ENCODE data around the gene APCDD1L.
A peak's percentile ranks its signal among the peaks of the same experiment; 100 is the strongest.

The APCDD1L gene

GRCh38 chr20:58538752-58539151 lies 23.6 kb upstream of the APCDD1L start:
- Histone ChIP-seq H4K20me1 (no peaks in the 10 kb centered on the region), H3K9ac (no peak overlapping the region), H3K36me3 (no peaks in the 10 kb centered on the region), H3K9me3 (replicated peaks in 1 of 11) (peaks cover 27 to 41% (median 33%) of the 10 kb centered on the region in 11 experiments), H3K27ac (no peak overlapping the region), H3K4me2 (no peak overlapping the region), H3K27me3 (no peaks in the 10 kb centered on the region), H3K4me3 (no peak overlapping the region), H3K4me1 (peaks cover 0 to 24% (median 11%) of the 10 kb centered on the region in 10 experiments; a peak in 14 of 20 replicates)
- TF ChIP-seq Cebpa-rat (IDR thresholded peaks at IDR 0.05), result no peak

GRCh38 chr20:58537831-58538230 lies 22.6 kb upstream of the APCDD1L start:
- Histone ChIP-seq H3K36me3 (no peaks in the 10 kb centered on the region), H3K4me2 (no peak overlapping the region), H3K9me3 (replicated peaks in 1 of 11) (peaks cover 34 to 50% (median 41%) of the 10 kb centered on the region in 11 experiments), H3K27ac (no peak overlapping the region), H3K27me3 (no peaks in the 10 kb centered on the region), H3K4me3 (no peak overlapping the region), H3K9ac (no peak overlapping the region), H4K20me1 (no peaks in the 10 kb centered on the region), H3K4me1 (peaks cover 0 to 18% (median 10%) of the 10 kb centered on the region in 10 experiments; a peak in 13 of 20 replicates)
- TF ChIP-seq Cebpa-rat (IDR thresholded peaks at IDR 0.05), result no peak

GRCh38 chr20:58536289-58536688 lies 21.1 kb upstream of the APCDD1L start:
- Histone ChIP-seq H3K4me1 (peaks cover 0 to 5% (median 0%) of the 10 kb centered on the region in 10 experiments; a peak in 5 of 20 replicates), H3K9me3 (replicated peaks in 1 of 11) (peaks cover 49 to 65% (median 57%) of the 10 kb centered on the region in 11 experiments), H3K4me3 (no peak overlapping the region), H3K36me3 (peaks cover 0 to 9% (median 0%) of the 10 kb centered on the region in 11 experiments; a peak in 4 of 22 replicates), H4K20me1 (no peaks in the 10 kb centered on the region), H3K27me3 (no peaks in the 10 kb centered on the region), H3K4me2 (no peak overlapping the region), H3K9ac (no peak overlapping the region), H3K27ac (no peak overlapping the region)
- no peak for TF ChIP-seq Cebpa-rat (IDR thresholded peaks at IDR 0.05)

GRCh38 chr20:58531657-58532056 lies 16.5 kb upstream of the APCDD1L start:
- Histone ChIP-seq H3K4me2 (no peak overlapping the region), H3K4me3 (peak overlapping the region in 1 of 10 experiments; percentile 9; a peak in 1 of 20 replicates), H3K9ac (no peak overlapping the region), H3K36me3 (peaks cover 0 to 9% (median 0%) of the 10 kb centered on the region in 11 experiments; a peak in 4 of 22 replicates), H4K20me1 (no peaks in the 10 kb centered on the region), H3K9me3 (replicated peaks in 1 of 11) (peaks cover 56 to 82% (median 68%) of the 10 kb centered on the region in 11 experiments), H3K27ac (no peak overlapping the region), H3K27me3 (no peaks in the 10 kb centered on the region), H3K4me1 (no peaks in the 10 kb centered on the region)
- no peak for TF ChIP-seq Cebpa-rat (IDR thresholded peaks at IDR 0.05)

GRCh38 chr20:58531063-58531462 lies 15.9 kb upstream of the APCDD1L start:
- TF ChIP-seq Cebpa-rat (IDR thresholded peaks at IDR 0.05), result no peak
- H3K27ac ChIP-seq, result no peak overlapping the region
- H3K4me2 ChIP-seq, result no peak overlapping the region
- H3K36me3 ChIP-seq, result peaks cover 0 to 9% (median 0%) of the 10 kb centered on the region in 11 experiments; a peak in 4 of 22 replicates
- no peak overlapping the region for H3K4me3 ChIP-seq
- H3K27me3 ChIP-seq, result no peaks in the 10 kb centered on the region
- peaks cover 59 to 82% (median 70%) of the 10 kb centered on the region in 11 experiments for H3K9me3 ChIP-seq (replicated peaks in 1 of 11)
- H3K9ac ChIP-seq, result no peak overlapping the region
- H3K4me1 ChIP-seq, result no peaks in the 10 kb centered on the region
- H4K20me1 ChIP-seq, result no peaks in the 10 kb centered on the region

GRCh38 chr20:58528412-58528811 lies 13.2 kb upstream of the APCDD1L start:
- Histone ChIP-seq H3K36me3 (peaks cover 0 to 9% (median 0%) of the 10 kb centered on the region in 11 experiments; a peak in 4 of 22 replicates), H3K4me3 (no peak overlapping the region), H3K4me2 (no peak overlapping the region), H3K4me1 (peaks cover 0 to 18% (median 11%) of the 10 kb centered on the region in 10 experiments; a peak in 11 of 20 replicates), H3K27me3 (no peaks in the 10 kb centered on the region), H3K9me3 (replicated peaks in 1 of 11) (peaks cover 70 to 86% (median 81%) of the 10 kb centered on the region in 11 experiments), H3K27ac (no peak overlapping the region), H4K20me1 (no peaks in the 10 kb centered on the region), H3K9ac (no peak overlapping the region)
- TF ChIP-seq Cebpa-rat (IDR thresholded peaks at IDR 0.05), result no peak

GRCh38 chr20:58526411-58526810 lies 11.2 kb upstream of the APCDD1L start:
- Histone ChIP-seq H3K4me3 (no peak overlapping the region), H3K4me1 (peaks cover 0 to 19% (median 11%) of the 10 kb centered on the region in 10 experiments; a peak in 11 of 20 replicates), H3K4me2 (no peak overlapping the region), H3K27me3 (no peaks in the 10 kb centered on the region), H3K36me3 (no peaks in the 10 kb centered on the region), H3K27ac (no peak overlapping the region), H4K20me1 (no peaks in the 10 kb centered on the region), H3K9ac (no peak overlapping the region), H3K9me3 (replicated peaks in 1 of 11) (peaks cover 50 to 66% (median 61%) of the 10 kb centered on the region in 11 experiments)
- no peak for TF ChIP-seq Cebpa-rat (IDR thresholded peaks at IDR 0.05)

GRCh38 chr20:58524814-58525213 lies 9.6 kb upstream of the APCDD1L start:
- TF ChIP-seq Cebpa-rat (IDR thresholded peaks at IDR 0.05), result no peak
- H3K27ac ChIP-seq, result peak overlapping the region in 5 of 11 experiments; percentile 6 to 62 (median 49); a peak in 6 of 22 replicates
- H3K9ac ChIP-seq, result no peak overlapping the region
- no peaks in the 10 kb centered on the region for H3K27me3 ChIP-seq
- no peaks in the 10 kb centered on the region for H4K20me1 ChIP-seq
- H3K4me1 ChIP-seq, result peaks cover 0 to 19% (median 11%) of the 10 kb centered on the region in 10 experiments; a peak in 11 of 20 replicates
- no peak overlapping the region for H3K4me3 ChIP-seq
- no peaks in the 10 kb centered on the region for H3K36me3 ChIP-seq
- H3K4me2 ChIP-seq, result peak overlapping the region in 6 of 11 experiments; percentile 28 to 69 (median 56); a peak in 7 of 22 replicates
- H3K9me3 ChIP-seq (replicated peaks in 1 of 11), result peaks cover 35 to 51% (median 47%) of the 10 kb centered on the region in 11 experiments

GRCh38 chr20:58523971-58524315 lies 8.7 kb upstream of the APCDD1L start:
- peak overlapping the region in 6 of 11 experiments; percentile 8 to 62 (median 44); a peak in 6 of 22 replicates for H3K27ac ChIP-seq
- H3K27me3 ChIP-seq, result no peaks in the 10 kb centered on the region
- H3K4me3 ChIP-seq, result no peak overlapping the region
- H3K4me2 ChIP-seq, result peak overlapping the region in 7 of 11 experiments; percentile 3 to 69 (median 54); a peak in 11 of 22 replicates
- peaks cover 32 to 42% (median 39%) of the 10 kb centered on the region in 11 experiments for H3K9me3 ChIP-seq (replicated peaks in 1 of 11)
- H3K36me3 ChIP-seq, result no peaks in the 10 kb centered on the region
- H4K20me1 ChIP-seq, result no peaks in the 10 kb centered on the region
- peak overlapping the region in 1 of 11 experiments; percentile 25; a peak in 1 of 22 replicates for H3K9ac ChIP-seq
- H3K4me1 ChIP-seq, result peaks cover 0 to 19% (median 11%) of the 10 kb centered on the region in 10 experiments; a peak in 11 of 20 replicates
- TF ChIP-seq Cebpa-rat (IDR thresholded peaks at IDR 0.05), result no peak

Data from BLaER1 treated with 17β-estradiol and CSF1 and Interleukin-3, amounts not matched to agents 10 nM and 100 nM (cell line).